Superior temporal gyrus (tissue), 1 donor: ENCODE data around the gene COL23A1.
"Not testable (repeated sequence)": the region's sequence is repeated elsewhere in the genome, so short reads cannot be mapped to it uniquely, and the experiment has no call there.

ENCODE experiments used
- DNase-seq: peaks from one replicate; pipeline ENCODE4 v3.0.0-alpha.2; 2016; ENCODE audit errors: extremely low spot score

The COL23A1 gene

DNA sequence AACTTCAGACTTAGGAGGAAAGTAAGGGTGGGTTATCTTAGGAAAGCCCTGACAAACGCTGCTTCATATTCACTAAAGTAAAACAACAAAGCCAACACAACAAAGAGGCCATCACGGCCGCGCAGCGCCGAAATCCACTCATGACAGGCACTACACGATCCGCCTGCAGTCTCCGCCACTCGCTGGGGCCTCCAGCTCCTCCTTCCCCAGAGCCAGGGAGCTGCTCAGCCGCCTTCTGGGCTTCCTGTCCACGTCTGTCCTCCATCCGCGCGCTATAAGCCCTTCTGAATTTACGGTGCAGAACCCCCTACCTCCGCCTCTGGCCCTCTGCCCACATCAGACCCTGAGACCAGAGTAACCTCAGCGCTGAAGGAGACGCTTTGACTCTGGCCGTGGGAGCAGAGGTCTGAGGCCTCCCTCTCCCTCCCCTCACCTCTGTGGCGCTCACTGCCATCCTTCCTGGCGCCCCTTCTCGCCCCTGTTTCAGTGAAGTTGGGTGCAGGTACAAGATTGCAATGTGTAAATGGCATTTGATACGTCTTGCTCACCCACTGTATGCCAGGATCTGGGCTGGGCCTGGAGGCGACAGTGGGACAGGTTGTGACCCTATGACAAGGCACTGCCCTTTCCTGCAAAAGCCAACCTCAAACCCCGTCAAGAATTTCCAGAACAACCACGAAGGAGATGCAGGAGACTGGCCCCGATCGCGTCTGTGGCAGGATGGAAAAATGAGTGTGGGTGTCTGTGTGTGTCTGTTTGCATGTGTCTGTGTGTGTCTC is 282.7 kb downstream of the COL23A1 start:
- DNase-seq, result no peak

DNA sequence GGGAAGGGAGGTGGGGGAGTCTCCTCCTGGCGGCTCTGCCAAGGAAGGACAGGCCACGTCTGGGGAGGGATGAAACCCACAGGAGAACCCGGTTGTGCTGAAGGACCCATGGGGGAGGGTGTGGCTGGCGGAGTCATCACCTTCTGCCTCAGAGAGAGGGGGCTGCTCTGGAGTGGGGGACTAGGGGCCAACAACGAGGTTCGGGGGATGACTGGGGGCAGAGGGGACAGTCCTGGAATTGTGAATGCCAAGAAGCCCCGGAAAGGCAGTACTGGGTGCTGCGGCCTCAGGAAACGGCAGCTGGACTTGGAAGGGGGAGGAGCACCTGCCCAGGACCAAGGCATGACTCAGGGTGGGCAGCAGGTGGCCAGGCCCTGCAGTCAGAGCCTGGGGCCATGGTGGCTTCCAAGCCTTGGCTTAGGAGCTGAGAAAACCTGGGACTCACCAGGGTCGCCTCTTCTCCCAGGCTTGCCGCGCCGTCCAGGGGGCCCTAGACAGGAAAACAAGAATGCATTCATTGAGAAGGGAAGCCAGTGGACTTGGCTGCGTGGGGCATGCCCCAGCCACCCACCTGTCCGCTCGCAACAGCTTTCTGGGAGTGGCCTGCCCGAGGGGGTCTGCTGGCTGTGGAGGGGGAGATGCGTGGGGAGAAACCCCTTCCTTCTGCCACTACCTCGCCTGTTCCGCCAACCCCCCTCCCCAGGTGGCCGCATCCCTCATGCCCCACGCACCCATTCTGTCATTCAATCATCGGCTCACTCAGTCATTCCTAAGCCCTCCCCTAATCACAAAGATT is 283.6 kb downstream of the COL23A1 start:
- DNase-seq, result no peak

DNA sequence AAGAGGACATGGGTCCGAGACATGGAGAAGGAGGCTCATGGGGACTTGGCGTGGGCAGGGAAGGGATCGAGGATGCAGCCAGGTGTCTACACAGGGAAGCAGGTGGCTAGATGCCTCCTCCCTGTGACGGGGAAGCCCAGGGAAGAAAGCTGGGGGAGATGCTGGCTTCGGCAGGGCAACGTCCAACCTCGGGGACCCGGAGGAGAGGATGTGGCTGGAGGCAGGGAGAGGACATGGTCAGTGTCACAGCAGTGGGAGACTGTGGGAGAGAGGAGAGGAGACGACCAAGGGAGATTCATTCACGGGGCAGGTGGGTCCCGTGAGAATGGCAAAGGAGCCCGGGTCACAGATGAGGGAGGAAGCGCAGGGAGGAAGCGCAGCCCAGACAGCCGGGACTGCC is 284.4 kb downstream of the COL23A1 start:
- no peak for DNase-seq

DNA sequence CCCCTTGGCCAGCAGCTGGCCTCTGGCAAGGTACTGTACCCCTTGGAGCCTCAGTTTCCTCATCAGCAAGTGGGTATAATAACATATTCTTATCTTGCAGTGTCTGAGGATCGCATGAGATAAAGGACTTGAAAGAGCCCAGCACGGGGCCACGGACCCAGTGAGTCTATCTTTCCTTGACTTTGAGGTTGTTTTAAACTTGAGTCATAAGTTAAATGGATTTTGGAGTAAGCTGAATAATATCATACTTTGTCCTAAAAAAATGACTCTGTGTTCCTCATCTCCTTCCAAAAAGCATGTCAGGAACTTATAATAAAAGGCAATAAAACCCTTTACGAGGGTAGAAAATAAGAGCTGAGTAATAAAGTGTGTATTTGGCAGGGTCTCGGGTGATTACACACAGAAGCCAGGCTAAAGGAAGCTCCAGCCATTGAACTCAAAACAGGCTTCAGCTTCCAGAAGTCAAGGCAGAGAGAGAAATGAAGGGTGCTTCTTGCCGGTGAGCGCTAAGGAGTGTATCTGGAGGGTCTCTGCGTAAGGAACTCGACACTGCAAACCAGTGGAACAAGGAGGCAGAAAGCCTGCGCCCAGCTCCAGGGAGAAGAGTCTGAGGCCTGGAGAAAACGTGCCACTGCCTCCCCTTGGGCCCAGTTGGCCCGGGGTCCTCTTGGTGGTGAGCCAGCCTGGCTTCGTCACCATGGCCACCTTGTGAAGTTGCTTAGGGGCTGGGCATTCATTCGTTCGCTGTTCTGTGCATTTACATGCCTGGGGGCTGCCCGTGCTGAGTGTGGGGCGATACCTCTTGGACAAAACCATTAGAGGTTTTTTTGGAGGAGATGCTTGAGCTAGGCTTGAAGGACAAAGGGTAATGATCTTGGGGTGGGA is 285.2 kb downstream of the COL23A1 start:
- no peak for DNase-seq

DNA sequence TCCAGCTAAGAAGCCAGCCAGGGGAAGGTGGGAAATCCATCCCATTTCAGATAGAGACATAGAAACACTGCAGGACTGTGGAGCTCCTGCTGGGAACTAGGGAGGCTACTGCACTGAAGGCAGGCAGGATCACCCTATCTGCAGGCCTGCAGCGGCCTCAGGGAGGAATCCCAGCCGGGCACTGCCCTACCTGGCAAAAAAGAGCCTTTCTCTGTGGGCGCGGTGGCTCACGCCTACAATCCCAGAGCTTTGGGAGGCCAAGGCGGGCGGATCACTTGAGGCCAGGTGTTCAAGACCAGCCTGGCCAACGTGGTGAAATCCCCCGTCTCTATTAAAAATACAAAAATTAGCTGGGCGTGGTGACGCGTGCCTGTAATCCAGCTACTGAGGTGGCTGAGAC is 286.2 kb downstream of the COL23A1 start:
- no peak for DNase-seq

DNA sequence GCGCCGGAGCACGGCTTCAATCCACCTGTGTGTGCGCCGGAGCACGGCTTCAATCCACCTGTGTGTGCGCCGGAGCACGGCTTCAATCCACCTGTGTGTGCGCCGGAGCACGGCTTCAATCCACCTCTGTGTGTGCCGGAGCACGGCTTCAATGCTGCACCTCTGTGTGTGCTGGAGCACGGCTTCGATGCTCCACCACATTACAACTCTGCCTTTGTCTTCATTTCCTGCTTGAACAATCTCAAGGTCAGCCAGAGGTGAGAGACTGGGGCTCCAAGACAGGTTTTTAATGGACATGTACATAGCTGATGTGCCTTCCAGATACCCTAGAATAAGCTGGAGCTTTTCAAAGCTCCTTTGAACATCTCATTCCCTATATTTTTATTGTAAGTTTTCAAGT is 287.9 kb downstream of the COL23A1 start:
- DNase-seq, result not testable (repeated sequence)

DNA sequence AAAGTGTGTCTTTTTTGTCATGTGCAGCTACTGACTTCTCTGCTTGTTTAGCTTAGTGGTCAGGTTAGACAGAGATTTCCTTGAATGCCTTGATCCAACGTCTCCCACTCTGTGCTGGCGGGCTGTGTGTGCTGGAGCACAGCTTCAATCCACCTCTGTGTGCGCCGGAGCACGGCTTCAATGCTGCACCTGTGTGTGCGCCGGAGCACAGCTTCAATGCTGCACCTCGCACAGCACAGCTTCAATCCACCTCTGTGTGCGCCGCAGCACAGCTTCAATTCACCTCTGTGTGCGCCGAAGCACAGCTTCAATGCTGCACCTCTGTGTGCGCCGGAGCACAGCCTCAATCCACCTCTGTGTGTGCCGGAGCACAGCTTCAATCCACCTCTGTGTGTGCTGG is 288.6 kb downstream of the COL23A1 start:
- DNase-seq, result no peak

DNA sequence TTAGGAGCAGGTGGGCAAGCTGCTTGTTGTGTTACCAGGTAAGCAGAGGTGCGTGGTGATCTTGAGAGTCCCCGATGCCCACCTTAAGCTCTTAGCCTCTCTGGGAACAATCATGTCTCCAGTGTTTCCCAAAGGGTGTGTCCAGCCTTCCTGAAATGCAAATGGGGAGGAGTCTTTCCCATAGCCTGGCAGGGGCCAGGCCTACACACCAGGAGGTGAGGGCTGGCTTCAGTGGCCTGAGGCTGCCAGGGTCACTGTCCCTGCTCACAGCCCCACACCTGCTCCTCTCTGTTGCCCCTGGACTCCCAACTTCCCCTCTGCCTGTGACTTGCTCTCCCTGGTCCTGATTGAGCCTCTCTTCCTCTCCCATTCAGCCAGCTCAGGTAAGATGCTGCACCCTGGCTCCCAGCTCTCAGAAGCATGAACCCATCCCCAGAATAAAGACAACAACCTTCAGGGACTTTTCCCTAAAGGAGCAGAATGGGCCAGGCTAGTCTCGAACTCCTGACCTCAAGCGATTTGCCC is 291.8 kb downstream of the COL23A1 start:
- DNase-seq, result no peak

DNA sequence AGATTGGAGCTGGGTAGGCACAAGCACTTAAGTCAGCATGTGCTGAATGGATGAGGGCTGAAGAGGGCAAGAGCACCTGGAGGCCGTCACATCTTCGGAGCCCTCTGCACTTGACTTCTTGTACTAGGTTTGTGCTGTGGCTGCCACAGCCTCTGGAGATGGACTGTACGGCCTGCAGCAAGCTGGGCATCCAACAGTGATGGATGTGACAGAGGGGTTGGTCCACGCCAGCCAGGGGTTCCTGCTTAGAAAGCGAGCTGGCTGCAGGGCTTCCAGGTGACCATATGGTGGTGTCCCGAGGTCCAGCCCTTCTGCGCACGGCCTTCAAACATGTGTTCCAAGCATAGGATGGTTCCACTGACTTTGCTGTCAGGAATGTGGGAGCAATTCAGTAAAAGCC is 292.4 kb downstream of the COL23A1 start:
- DNase-seq, result no peak

DNA sequence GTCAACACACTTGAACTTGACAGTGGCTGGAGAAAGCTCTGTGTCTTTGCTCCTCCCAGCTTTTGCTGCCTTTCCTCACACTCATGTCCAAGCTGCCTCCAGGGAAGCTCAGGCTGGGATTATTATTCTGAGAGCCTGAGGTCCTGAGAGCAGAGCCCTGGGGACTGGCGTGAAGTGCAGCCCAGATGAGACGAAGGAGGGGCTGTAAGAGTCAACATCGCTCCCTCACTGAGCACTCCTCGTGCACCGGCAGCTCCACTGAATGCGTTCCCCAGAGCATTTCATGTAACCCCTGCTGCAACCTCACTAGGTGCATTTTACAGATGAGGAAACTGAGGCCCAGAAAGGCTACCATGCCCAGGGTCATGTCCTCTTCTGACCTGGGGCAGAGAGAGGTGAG is 294.1 kb downstream of the COL23A1 start:
- no peak for DNase-seq

DNA sequence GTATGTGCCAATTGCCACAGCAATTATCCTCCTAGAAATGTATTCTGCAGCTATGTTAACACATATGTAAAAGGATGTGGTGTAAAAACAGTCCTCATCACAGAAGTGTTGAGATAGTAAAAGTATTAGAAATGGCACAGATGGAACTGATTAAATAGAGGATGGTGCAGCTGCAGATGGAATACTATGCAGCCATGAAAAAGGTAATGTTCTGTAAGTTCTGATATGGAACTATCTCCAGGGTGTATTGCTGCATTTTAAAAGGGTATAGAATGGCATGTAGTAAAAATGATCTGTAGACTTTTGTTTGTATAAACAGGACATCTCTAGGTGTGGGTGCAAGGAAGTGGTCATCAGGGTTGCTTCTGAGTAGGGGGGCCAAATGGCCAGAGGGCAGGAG is 294.6 kb downstream of the COL23A1 start:
- no peak for DNase-seq

DNA sequence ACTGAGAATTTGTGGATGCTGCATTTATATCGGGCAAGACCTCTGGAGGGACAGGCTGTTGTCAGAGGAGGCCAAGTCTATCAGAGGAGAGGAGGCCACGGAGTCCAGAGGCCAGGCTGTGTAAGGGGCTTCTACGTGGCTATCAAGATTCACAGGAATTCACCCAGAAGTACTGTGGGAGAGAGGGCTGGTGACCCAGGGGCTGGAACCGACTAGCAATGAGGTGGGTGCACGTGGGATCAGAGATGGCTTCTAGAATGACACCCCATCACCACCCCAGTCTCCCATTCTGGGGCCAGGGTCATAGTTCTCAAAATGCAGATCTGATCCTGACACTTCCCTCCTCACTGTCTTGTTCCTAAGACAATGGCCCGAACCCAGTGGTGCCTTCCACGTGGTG is 296.4 kb downstream of the COL23A1 start:
- no peak for DNase-seq

DNA sequence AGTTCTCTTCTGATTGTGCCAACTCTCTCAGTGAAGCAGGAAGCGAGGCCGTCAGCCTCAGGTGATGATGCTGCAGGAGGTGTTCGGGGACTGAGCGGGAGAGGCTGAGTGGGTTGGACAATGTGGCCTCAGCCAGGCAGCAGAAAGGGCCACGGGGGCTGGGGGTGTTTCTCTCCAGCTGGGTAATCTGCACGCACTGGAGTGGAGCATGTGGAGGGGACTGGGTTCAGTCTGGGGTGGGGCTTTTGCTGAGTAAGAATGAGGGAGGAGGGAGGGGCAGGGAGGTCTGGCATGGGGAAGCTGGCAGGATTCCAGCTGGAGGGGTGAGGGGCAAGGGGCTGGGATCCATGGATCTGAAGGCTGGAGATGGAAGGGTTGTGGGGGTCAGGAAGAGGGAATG is 296.8 kb downstream of the COL23A1 start:
- DNase-seq, result no peak

DNA sequence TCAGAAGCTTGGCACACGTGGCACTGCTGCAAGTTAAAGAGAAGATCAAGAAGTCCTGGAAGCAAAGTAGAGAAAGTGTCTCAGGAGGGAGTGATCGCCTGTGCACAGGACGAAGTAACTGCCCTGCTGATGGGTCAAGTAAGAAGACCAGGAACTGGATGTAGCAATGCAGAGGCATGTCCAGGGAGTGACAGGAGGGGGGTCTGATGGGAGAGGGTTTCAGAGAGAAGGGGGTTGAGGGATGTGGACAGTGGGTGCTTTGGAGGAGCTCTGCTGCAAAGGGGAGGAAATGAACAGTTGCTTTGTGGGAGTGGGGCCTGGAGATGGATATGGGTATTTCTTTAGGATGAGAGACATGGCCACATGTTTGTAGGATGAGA is 297.4 kb downstream of the COL23A1 start:
- no peak for DNase-seq

DNA sequence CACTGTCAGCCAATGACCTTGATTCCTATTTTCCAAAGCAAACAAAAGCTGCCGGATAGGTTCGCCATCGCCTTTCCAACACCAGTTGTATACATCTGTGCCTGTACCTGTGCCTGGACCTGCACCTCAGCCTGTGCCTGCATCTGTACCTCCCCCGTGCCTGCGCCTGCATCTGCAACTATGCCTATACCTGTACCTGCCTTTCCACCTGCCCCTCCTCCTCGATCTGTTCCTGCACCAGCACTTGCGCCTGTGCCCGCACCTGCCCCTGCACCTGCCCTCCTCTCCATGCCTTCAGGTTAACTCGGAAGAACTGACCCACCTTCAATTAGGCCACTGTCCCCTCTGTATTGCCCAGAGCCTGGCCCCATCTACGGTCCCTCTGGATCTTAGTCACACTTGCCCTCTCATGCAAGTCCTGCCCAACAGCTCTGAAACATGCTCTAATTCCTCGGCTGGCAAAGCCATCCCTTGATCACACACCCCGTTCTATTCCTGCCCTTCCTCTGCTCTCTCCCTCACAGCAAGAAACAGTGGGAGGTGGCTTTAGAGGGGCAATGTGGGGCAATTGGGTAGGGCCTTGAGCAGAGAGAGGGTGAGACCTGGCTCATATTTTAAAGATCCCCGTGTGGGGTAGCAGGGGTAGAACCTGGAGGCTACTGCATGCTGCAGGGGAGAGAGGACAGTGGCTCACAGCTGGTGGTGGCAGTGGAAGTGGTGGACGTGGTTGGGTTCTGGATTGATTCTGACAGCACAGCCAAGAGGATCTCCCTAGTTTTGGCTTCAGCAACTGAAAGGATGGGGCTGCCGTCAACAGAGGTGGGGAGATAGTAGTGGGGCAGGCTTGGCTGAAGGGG is 298.0 kb downstream of the COL23A1 start:
- no peak for DNase-seq

DNA sequence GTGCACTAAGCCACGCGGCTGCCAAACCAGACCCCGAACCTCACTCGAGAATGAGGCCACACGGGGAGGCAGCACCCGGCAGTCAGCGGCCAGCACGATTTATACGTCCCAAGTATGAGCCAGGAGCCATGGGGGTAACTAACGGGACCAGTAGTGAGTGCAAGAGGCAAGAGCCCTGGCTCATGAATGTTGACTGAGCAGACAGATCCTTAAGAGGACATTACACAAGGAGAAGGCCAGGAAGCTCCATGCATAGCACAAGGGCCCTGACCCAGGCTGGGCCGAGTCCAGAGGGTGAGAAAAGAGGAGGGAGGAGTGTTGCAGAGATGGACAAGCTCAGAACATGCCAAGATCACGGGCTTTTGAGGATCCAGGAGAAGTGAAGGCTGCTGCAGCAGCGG is 299.0 kb downstream of the COL23A1 start:
- no peak for DNase-seq

DNA sequence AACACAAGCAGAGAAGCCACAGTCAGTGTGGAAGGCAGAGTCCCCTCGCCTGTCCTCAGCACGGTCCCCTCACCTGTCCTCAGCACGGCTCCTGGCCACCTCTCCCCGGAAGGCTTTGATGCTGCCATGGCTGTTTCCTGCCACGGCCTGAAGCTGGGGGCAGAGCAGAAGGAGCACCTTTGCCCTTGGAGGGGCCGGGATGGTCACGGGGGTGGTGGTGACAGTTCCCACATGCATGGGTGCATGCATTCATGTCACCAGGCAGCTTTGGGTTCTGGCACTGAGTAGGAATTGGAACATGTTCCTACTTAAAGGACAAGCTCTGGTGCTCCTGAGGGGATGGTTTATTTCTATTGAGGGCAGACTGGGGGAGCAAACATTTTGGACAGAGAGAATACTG is 299.8 kb downstream of the COL23A1 start:
- no peak for DNase-seq

DNA sequence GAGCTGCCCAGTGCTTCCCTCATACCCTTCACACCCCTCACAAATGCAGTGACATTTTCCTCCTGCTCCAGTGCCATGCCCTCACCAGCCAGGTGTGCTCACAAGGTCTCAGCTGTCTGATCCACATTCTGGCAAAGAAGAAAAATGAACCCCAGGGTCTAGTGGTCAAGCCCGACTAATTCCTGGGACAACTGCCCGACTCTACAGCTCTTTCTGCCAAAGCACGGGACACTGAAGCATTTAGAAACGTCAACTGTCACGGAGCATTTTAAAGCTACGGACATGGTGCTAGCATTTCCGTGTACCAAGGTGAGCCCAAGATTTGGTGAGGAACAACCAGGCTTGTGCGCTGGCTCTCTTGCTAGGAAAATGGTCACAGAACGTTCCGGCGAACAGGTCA is 300.8 kb downstream of the COL23A1 start:
- no peak for DNase-seq

DNA sequence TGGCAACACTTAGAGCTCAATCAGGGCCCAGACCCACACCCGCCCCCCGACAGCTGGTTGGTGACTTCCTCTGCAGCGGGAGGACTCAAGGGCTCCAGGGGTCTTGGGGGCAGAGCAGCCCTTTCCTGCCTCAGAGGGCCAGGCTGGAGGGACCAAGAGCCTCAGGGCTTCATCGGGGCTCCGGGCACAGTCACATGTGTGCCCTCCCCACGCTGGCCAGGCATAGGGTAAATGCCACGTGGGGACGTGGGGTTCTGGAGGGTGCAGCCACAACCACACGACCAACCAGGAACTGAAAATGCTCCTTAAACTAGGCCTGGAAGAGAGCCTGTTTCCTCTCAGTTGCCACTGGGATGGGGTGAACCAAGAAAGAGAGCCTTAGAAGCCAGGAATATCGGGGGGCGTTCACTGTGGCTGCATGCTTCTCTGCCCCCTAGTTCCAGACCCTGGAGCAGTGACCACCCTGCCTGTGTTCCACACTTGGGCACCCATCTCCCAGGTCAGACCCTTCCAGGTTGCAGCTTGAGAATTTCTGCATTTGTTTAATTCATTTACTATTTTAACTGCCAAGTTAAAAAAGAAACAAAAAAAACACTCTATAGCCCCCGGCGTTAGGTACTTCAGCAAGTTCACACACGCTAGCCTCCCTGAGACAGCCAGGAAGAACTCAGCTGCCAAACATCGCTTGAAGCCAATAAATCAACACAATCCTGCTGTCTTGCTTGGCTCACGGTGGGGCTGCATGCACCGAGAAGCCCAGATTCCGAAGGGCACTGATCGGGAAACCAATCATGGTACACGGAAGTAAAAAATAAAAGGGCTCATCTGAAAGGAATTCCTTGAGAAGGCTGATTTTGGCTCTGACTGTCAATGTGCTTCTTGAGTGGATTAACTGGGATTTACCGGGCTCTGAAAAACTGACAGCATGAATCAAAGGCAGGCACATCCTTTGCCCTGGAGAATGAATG is 301.5 kb downstream of the COL23A1 start:
- DNase-seq, result no peak

DNA sequence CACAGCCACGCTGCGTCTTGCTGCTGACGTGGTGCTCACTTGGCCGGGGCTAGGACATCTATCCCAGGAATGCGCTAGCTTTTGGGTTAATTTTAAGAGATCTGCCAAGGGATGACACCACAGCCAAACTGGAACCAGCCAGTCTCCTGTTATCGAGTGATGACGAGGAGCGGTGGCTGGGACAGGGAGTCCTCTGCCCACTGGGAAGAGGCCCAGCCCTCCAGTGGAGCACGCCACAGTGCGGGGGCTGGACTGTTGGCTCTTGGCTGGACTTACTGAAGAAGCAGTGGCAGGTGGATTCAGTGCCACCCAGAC is 302.4 kb downstream of the COL23A1 start:
- DNase-seq, result no peak
